Urinary bladder (tissue), 4 donors: Measurements from ENCODE around the gene FMNL2. TPM values are rescaled to one million over a fixed set of nuclear protein-coding genes. Genes with fewer than 3 reads are reported as not detected.

Experiments used
- DNase-seq: peaks from one replicate; pipeline ENCODE4 v3.0.0-alpha.2; 2015; ENCODE audit errors: extremely low spot score
- H3K27ac ChIP-seq: one replicate; pipeline ENCODE4 v1.5.1; 2013; ENCODE audit warnings: low read depth, mild to moderate bottlenecking, moderate library complexity
- H3K36me3 ChIP-seq: one replicate; pipeline ENCODE4 v1.6.1; 2013; ENCODE audit warnings: mild to moderate bottlenecking, moderate library complexity; ENCODE audit not compliant: insufficient read depth
- H3K4me1 ChIP-seq: one replicate; pipeline ENCODE4 v1.6.1; 2013; ENCODE audit warnings: mild to moderate bottlenecking, moderate library complexity; ENCODE audit not compliant: insufficient read depth
- H3K4me3 ChIP-seq: one replicate; pipeline ENCODE4 v1.5.1; 2013; ENCODE audit warnings: low read depth, low read length
- WGBS: extraction: QIAGEN DNeasy Blood & Tissue Kit; methylation state at CpG from one replicate; pipeline ENCODE4 v1.1.7; 2013; 5-methylcytosine and 5-hydroxymethylcytosine counted together
- polyA plus RNA-seq: library from polyadenylated mRNA; stranded (reverse); fragments of 200-250 nt; gene quantifications from one replicate; pipeline ENCODE4 v1.2.3, GENCODE V29; 2013
- total RNA-seq: library from RNA; depleted of rRNA; stranded (reverse); fragments of >200 nt; gene quantifications from one replicate; pipeline ENCODE4 v1.2.3, GENCODE V29; 2014
- donor health status: healthy with polysubstance abuse.
- donor health status: healthy.

FMNL2 gene
- total and polyA plus RNA-seq, 2 donors, result 27.7 to 77.6 TPM

DNA sequence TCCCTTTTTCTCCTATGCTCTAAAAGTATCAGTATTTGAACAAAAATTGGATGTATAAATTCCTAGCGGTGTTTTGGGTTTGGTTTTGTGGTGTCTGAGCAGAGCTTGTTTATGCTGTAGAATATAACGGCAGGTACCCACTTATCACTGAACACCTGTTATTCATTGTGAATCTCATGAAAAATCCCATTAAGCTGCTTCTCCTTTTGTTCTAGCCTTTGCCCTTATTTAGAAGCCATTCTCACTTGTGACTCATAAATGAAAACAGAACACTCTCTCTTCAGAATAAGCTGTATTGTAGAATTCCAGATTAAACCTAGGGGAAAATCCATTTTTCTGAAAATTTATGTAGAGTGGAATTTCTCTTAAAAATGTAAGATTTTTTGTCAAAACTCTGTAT lies 278.3 kb downstream of the FMNL2 start:
- no peak overlapping the region for H3K4me3 ChIP-seq
- no peaks in the 10 kb centered on the region for H3K4me1 ChIP-seq
- WGBS, result 89% methylated on average over 2 of the region's 2 CpGs
- no peaks in the 10 kb centered on the region for H3K36me3 ChIP-seq
- no peak overlapping the region for H3K27ac ChIP-seq
- DNase-seq, result no peak

DNA sequence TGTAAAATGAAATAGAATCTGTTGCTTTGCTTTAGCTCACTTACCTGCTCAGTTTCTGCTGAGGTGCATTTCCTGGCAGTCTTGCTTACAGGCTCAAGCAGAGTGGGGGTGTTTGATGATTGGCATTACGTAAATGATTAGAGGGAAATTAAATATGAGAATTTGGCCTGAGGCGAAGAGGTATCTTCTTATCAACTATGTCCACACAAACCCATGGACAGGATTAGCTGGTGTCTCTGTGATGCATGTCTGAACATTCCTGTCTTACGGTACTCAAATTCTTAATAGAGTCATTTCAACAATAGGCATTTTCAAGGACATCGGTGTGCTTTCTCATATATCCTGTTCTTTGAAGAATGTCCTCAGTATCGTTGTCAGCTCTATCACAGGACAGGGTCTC lies 280.2 kb downstream of the FMNL2 start:
- 68% methylated on average over 5 of the region's 5 CpGs for WGBS
- no peak for DNase-seq
- no peak overlapping the region for H3K27ac ChIP-seq
- no peaks in the 10 kb centered on the region for H3K4me1 ChIP-seq
- no peaks in the 10 kb centered on the region for H3K36me3 ChIP-seq
- H3K4me3 ChIP-seq, result no peak overlapping the region

DNA sequence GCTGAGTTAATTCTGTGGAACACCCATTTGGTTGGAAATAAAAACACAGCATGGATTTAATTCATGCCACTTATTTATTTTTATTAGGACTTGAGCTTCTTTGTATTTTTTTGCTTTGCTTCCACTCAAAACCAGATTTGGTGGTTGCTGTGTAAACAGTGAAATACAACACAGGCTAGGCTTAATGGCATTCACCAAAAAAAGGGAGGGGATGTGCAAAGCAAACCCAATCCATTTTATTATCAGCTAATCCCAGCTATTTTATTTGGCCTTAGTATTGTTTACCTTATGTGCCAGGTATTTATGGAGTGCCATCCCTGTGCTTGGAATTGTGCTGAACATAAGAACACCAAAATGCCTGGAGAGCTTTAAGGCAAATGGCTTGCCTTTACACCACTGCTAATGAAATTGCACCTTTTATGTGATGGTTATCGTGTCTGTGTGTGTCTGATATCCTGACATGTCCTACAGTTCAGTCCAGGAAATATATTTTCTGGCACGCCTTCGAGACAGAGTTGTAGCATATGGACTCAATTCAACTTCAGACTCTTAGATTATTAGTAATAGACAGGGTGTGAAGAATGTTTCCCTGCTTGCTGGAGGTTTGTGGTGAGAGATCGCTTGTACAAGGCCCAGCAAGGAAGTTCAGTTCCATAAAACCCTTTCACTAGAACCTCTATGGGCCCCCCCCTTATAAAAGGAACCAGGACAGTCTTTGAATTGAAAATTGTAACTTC lies 282.6 kb downstream of the FMNL2 start:
- Histone ChIP-seq H3K4me3 (no peak overlapping the region), H3K27ac (no peak overlapping the region), H3K4me1 (no peaks in the 10 kb centered on the region), H3K36me3 (no peaks in the 10 kb centered on the region)
- DNase-seq, result no peak
- 42% methylated on average over 4 of the region's 4 CpGs for WGBS

DNA sequence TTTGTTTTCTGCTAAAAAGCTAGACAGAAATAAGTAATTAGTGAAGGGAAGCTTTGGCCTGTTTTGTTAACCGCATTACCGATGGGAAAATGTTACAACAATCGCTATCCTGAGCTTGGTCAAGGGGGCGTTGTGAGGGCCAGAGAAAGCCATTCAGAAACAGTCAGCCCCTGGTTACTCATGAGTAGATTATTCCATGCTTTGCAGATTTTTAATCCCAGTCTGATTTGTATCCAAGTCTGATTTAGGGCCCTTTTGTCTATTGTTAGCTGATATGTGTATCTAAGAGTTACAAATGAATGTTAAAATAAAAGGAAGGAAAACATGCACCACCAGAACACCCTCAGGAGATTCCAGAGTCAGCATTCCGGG lies 283.2 kb downstream of the FMNL2 start:
- Histone ChIP-seq H3K4me1 (no peaks in the 10 kb centered on the region), H3K36me3 (no peaks in the 10 kb centered on the region), H3K4me3 (no peak overlapping the region), H3K27ac (no peak overlapping the region)
- DNase-seq, result no peak
- 65% methylated on average over 5 of the region's 5 CpGs for WGBS

DNA sequence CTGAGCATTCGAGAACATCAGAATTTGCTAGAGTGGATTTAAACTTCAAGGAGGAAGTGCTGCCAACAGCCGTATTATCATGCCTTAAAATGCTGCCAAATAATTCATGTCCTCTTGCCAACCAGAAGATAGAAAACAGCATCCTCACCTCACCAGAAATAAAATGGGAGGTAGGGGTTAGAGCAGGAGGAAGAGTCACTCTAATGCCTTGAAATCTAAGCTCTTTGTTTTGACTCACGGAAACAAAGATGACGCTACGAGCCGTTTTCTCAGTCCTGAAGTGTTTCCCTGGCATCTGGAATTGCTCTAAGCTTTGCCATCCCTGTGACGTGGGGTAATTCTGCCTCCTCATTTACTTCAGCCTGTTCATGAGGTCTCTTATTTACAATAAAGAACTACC lies 285.2 kb downstream of the FMNL2 start:
- Histone ChIP-seq H3K27ac (no peak overlapping the region), H3K4me3 (no peak overlapping the region), H3K4me1 (no peaks in the 10 kb centered on the region), H3K36me3 (no peaks in the 10 kb centered on the region)
- 47% methylated on average over 7 of the region's 7 CpGs for WGBS
- DNase-seq, result no peak

DNA sequence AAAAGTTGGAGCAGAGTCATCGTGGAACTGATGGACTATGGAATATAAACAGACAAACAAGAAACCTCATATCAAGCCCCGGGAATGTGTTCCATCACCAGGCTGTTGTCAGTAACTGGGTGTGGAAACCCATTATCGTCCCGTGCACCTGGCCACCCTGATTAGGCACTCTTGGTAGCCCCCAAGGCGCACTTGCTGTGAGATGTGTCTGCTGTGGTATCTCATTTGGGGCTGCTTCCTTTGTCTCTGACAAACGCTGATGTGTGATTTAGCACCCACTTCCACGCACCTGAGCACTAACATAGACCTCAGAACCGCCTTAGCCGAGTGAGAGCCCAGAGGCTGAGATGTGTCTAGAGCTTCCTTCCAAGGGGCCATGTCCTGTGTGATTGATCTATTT lies 286.0 kb downstream of the FMNL2 start:
- H3K4me3 ChIP-seq, result no peak overlapping the region
- no peak overlapping the region for H3K27ac ChIP-seq
- no peaks in the 10 kb centered on the region for H3K36me3 ChIP-seq
- H3K4me1 ChIP-seq, result no peaks in the 10 kb centered on the region
- WGBS, result 89% methylated on average over 9 of the region's 9 CpGs
- DNase-seq, result no peak

DNA sequence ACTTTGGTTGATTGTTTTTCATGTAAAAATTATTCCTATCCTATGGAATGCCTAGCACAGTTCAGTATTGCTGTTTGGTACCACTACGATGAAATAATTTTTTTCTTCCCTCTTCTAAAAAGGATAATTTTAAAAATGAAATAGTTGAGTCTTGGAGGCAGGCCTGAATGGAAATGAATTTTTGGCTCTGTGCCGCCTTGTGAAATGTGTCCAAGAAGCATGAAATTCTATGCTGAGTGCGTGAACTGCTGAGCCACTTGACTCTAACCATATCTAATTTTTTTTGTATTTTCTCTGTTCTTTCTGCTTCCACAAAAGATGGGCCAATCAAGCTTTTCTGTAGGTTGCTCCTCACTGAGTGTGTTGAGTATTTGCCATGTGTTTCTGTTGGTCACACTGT lies 287.2 kb downstream of the FMNL2 start:
- Histone ChIP-seq H3K4me3 (no peak overlapping the region), H3K36me3 (no peaks in the 10 kb centered on the region), H3K4me1 (no peaks in the 10 kb centered on the region), H3K27ac (no peak overlapping the region)
- DNase-seq, result no peak
- WGBS, result 57% methylated on average over 3 of the region's 3 CpGs

DNA sequence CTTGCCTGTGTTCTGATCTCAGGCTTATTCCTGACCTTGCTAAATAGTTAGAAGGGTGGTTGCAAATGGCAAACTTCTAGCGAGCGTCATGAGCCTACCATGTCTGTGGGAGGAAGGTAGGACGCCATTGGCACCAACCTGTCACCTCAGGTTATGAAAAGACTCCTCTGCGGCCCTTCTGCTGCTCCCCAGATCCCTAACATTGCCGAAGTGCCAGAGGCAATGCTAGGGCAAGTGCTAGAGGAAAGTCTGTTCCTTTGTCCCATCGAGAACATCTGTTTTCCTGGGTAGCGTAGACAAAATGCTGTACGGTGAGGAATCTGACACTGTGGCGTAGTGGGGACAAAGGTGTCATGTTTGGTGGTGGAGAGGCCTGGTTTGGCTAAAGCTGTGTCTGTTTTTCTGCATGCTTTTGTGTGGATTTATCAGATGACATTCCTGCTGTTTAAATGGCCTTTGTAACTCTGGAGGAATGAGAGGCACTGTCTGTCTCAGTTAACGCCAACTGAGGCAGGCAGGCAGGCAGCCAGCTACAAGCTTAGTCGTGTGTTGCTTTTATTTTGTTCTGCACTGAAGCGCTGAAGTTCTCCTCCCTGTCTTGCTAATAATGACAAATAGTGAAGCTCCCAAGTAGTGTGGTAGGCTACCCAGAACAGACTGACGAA lies 288.2 kb downstream of the FMNL2 start:
- H3K27ac ChIP-seq, result no peak overlapping the region
- no peaks in the 10 kb centered on the region for H3K36me3 ChIP-seq
- WGBS, result 76% methylated on average over 13 of the region's 13 CpGs
- no peak for DNase-seq
- H3K4me1 ChIP-seq, result no peaks in the 10 kb centered on the region
- no peak overlapping the region for H3K4me3 ChIP-seq

GRCh38 chr2:152623775-152624174 lies 288.8 kb downstream of the FMNL2 start:
- Histone ChIP-seq H3K36me3 (no peaks in the 10 kb centered on the region), H3K4me3 (no peak overlapping the region), H3K27ac (no peak overlapping the region), H3K4me1 (no peaks in the 10 kb centered on the region)
- DNase-seq, result no peak
- 94% methylated on average over 1 of the region's 2 CpGs for WGBS

DNA sequence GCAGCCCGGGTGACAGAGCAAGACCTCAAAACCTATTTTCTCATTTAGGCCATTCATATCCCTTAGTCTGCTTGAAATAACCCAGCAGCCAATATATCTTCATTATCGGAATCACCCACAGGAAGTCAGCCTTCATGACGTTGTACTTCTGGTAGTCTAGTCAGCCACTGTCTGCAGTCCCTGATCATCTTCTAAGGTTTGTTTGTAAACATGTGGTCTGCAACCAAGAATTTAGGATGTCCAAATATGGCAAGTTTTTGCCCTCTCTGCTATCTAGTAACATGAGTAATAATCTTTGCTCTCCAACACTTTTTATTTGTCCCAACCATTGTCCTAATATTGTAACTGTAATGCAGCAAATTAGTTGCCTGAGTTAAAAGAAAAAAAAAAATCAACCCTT lies 289.8 kb downstream of the FMNL2 start:
- no peak overlapping the region for H3K27ac ChIP-seq
- no peak for DNase-seq
- 68% methylated on average over 3 of the region's 3 CpGs for WGBS
- no peaks in the 10 kb centered on the region for H3K36me3 ChIP-seq
- no peaks in the 10 kb centered on the region for H3K4me1 ChIP-seq
- H3K4me3 ChIP-seq, result no peak overlapping the region

- WGBS, result 36% methylated on average over 4 of the region's 4 CpGs
- H3K4me1 ChIP-seq, result no peaks in the 10 kb centered on the region
- no peak overlapping the region for H3K4me3 ChIP-seq
- no peak overlapping the region for H3K27ac ChIP-seq
- H3K36me3 ChIP-seq, result no peaks in the 10 kb centered on the region
- DNase-seq, result no peak
These were observed 292.0 kb downstream of the FMNL2 start for GRCh38 chr2:152626911-152627339.

- Histone ChIP-seq H3K4me1 (no peaks in the 10 kb centered on the region), H3K36me3 (no peaks in the 10 kb centered on the region), H3K27ac (no peak overlapping the region), H3K4me3 (no peak overlapping the region)
- WGBS, result 8% methylated on average over 1 of the region's 1 CpG
- DNase-seq, result no peak
These were observed 292.5 kb downstream of the FMNL2 start for GRCh38 chr2:152627351-152627957.

DNA sequence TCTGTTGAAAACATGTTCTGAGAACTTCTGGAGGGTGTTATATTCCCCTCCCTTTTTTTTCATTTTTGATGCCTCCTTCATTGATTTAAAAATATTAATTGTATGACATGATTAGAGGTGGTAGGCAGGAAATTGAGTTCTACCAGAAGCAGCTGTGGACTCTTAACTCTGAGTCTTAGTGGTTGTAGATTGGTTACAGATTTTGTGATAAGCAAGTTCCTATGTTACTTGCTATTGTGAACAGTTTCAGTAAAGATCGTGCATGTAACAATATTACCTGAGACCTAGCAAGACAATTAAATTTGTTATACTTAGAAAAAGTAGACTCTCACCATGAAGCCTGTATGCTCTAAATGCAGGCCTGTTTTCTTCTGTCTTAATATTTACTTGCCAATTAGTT lies 294.2 kb downstream of the FMNL2 start:
- Histone ChIP-seq H3K4me1 (no peaks in the 10 kb centered on the region), H3K27ac (no peak overlapping the region), H3K4me3 (no peak overlapping the region), H3K36me3 (no peaks in the 10 kb centered on the region)
- DNase-seq, result no peak
- WGBS, result 74% methylated on average over 1 of the region's 1 CpG

DNA sequence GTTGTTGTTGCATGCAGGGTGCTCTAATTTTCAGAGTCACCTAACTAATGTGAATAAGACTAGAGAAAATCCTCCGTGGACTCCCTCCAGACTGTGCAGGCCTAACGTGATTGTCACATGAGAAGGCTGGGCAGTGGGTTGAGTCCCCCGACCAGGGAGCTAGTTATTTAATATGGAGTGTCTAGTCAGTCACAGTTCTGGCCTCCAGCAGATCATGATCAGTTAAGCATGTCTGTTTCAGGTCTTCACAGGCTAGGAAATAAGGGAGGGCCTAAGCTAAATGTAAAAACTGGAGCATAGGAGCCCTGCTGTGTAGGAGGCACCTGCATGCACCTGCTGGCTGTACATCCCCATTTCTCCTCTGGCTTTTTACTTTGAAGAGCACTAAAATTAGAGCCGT lies 295.5 kb downstream of the FMNL2 start:
- 83% methylated on average over 4 of the region's 4 CpGs for whole genome bisulfite sequencing
- H3K4me1 ChIP-seq, result no peaks in the 10 kb centered on the region
- H3K36me3 ChIP-seq, result no peaks in the 10 kb centered on the region
- no peak for DNase-seq
- no peak overlapping the region for H3K27ac ChIP-seq
- no peak overlapping the region for H3K4me3 ChIP-seq
